ENCODE results near the gene IFITM5.
"Not testable (repeated sequence)": the region's sequence is repeated elsewhere in the genome, so short reads cannot be mapped to it uniquely, and the experiment has no call there.

The IFITM5 gene

DNA sequence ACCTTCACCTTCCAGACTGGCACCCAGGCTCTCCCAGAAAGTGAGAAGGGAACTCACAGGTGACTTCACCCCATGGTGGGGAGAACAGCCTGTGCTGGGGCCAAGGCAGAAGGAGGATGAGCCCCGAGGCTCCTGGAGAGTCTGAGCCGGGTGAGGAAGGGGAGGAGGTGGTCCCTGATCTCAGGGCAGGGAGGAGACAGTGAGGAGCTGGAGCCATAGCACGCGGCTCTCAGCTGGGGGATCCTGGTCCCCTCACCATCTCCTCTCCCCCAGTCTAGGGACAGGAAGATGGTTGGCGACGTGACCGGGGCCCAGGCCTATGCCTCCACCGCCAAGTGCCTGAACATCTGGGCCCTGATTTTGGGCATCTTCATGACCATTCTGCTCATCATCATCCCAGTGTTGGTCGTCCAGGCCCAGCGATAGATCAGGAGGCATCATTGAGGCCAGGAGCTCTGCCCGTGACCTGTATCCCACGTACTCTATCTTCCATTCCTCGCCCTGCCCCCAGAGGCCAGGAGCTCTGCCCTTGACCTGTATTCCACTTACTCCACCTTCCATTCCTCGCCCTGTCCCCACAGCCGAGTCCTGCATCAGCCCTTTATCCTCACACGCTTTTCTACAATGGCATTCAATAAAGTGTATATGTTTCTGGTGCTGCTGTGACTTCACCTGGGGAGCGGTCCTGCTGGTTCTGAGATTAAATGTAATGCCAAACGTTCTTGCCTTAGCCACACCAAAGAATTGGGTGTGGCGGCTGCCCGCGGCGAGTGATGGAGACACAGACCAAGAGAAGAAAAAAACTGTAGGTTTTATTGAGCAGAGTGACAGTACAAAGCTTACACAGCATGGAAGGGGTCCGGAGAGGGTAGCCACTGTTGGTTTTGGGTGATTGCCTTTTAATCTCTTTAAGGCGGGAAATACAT, 9.7 kb upstream of the IFITM5 start:
- H3K9ac ChIP-seq (ENCODE audit: low read depth, low read length); H3K27ac ChIP-seq (ENCODE audit: low read depth, low read length); H3K27me3 ChIP-seq (ENCODE audit: insufficient read depth, low read length); H3K36me3 ChIP-seq (ENCODE audit: insufficient read depth, low read length); H3K4me3 ChIP-seq (ENCODE audit: low read length); H3K9me3 ChIP-seq (ENCODE audit: insufficient read depth, low read depth, low read length): not testable (repeated sequence)
- WGBS, result 66% methylated on average over 24 of the region's 24 CpGs
- H3K4me1 ChIP-seq (ENCODE audit: insufficient read depth, low read length), result peaks cover 57% of the 10 kb centered on the region

DNA sequence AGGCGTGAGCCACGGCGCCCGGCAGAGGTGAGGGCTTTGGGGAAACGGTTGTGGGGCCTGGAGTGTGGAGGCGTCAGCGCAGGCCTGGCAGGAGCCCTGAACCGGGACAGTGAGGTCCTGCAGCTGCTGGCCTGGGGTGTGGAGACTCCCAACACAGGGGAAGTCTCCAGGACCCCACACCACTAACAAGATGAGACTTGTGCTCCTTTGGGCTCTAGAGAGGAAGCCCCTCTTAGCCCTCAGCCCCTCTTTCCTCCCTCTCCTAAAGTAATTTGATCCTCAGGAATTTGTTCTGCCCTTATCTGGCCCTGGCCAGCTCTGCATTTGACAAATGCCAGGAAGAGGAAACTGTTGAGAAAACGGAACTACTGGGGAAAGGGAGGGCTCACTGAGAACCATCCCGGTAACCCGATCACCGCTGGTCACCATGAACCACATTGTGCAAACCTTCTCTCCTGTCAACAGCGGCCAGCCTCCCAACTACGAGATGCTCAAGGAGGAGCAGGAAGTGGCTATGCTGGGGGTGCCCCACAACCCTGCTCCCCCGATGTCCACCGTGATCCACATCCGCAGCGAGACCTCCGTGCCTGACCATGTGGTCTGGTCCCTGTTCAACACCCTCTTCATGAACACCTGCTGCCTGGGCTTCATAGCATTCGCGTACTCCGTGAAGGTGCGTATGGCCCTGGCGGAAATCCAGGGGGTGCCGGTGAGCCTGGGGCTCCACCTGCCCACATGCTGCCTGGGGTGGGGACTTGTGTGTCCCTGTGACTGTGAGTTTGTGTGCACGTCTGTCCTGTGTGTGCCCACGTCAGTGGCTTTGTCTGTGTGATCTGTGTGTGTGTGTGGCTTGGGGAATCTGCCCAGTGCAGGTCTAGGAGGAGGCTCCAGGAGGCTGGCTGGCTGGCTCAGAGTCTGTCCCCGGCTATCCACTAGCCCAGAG, 8.7 kb upstream of the IFITM5 start, which contains the start of gene IFITM2:
Gene IFITM2 (plus strand): TSS at position 51 of the 943 bp plus-strand sequence. CDS start 377 bp downstream, at position 428.
- peak within 1 kb of the TSS; percentile 70 for H3K27ac ChIP-seq (ENCODE audit: low read depth, low read length)

DNA sequence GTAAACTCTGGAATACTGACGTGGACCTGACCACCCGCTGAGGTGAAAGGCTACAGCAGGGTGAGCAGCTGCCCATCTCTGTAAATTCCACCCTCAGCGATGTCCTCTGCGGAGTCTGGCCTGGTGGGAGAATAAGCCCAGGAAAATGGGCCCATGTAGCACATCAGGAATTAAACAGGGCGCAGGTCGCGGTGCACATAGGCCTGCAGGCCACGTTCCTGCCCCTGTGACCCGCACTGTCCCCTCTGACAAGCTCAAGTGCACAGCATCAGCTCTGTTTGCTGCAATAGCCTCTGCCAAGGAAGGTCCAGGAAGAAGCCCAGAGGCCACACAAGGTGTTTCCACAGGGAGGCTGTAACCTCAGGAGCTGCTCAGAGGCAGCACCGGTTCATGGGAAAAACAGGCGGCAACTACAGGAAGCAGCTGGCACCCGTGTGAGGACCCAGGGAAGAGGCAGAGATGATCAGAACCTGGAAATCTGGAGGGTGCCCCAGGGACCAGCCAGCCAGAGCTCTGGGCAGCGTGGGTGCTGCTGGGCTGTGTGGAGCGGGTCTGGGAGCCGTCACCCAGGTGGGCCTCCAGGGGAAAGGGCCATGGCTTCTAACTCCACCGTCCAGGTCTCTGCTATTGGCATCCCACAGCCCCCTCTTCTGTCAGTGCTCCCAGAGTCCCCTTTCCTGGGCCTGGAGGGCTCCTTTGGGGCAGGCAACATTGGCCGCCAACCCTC, 7.5 kb upstream of the IFITM5 start:
- H3K9me3 ChIP-seq (ENCODE audit: insufficient read depth, low read depth, low read length), result no peaks in the 10 kb centered on the region
- WGBS, result 91% methylated on average over 17 of the region's 17 CpGs
- H3K36me3 ChIP-seq (ENCODE audit: insufficient read depth, low read length), result no peaks in the 10 kb centered on the region
- H3K4me3 ChIP-seq (ENCODE audit: low read length), result no peak overlapping the region
- no peak overlapping the region for H3K9ac ChIP-seq (ENCODE audit: low read depth, low read length)
- peaks cover under 1% of the 10 kb centered on the region; the same call in 1 of the 2 replicates for H3K27me3 ChIP-seq (ENCODE audit: insufficient read depth, low read length)
- H3K4me1 ChIP-seq (ENCODE audit: insufficient read depth, low read length), result peaks cover 45% of the 10 kb centered on the region
- H3K27ac ChIP-seq (ENCODE audit: low read depth, low read length), result no peak overlapping the region

More for the DNA sequence above, 8.7 kb upstream of the IFITM5 start, which contains the start of gene IFITM2:
- peaks cover 56% of the 10 kb centered on the region for H3K4me1 ChIP-seq (ENCODE audit: insufficient read depth, low read length)
- H3K9me3 ChIP-seq (ENCODE audit: insufficient read depth, low read depth, low read length); H3K36me3 ChIP-seq (ENCODE audit: insufficient read depth, low read length); H3K27me3 ChIP-seq (ENCODE audit: insufficient read depth, low read length): not testable (repeated sequence)
- H3K4me3 ChIP-seq (ENCODE audit: low read length), result peak within 1 kb of the TSS; percentile 49
- WGBS, result 40% methylated on average over 26 of the region's 28 CpGs
- 0 out of 2 replicates have a peak within 1 kb of the TSS, but pooled peaks have one; percentile 42 for H3K9ac ChIP-seq (ENCODE audit: low read depth, low read length)

DNA sequence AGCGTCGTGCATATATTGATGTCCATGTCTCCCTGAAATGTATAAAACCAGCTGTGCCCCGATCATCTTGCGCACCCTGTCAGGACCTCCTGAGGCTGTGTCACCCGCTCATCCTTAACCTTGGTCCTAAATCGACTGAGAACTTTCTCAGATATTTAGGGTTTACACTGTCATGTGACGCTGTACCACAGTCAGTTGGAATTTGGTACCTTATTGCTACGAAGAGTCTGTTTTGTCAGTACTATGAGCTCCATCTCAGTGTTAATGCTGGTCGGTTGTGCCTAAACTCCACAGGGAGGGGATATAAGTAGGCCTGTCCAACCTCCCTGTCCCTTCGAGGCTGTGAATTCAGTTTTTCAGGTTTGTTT, 6.5 kb upstream of the IFITM5 start:
- H3K9ac ChIP-seq (ENCODE audit: low read depth, low read length), result peak overlapping the region; percentile 10; the same call in 1 of the 2 replicates
- peaks cover 45% of the 10 kb centered on the region for H3K4me1 ChIP-seq (ENCODE audit: insufficient read depth, low read length)
- H3K36me3 ChIP-seq (ENCODE audit: insufficient read depth, low read length), result no peaks in the 10 kb centered on the region
- H3K9me3 ChIP-seq (ENCODE audit: insufficient read depth, low read depth, low read length), result no peaks in the 10 kb centered on the region
- peak overlapping the region; percentile 83; the same call in 1 of the 2 replicates for H3K27ac ChIP-seq (ENCODE audit: low read depth, low read length)
- 74% methylated on average over 10 of the region's 10 CpGs for WGBS
- no peaks in the 10 kb centered on the region for H3K27me3 ChIP-seq (ENCODE audit: insufficient read depth, low read length)
- no peak overlapping the region for H3K4me3 ChIP-seq (ENCODE audit: low read length)

DNA sequence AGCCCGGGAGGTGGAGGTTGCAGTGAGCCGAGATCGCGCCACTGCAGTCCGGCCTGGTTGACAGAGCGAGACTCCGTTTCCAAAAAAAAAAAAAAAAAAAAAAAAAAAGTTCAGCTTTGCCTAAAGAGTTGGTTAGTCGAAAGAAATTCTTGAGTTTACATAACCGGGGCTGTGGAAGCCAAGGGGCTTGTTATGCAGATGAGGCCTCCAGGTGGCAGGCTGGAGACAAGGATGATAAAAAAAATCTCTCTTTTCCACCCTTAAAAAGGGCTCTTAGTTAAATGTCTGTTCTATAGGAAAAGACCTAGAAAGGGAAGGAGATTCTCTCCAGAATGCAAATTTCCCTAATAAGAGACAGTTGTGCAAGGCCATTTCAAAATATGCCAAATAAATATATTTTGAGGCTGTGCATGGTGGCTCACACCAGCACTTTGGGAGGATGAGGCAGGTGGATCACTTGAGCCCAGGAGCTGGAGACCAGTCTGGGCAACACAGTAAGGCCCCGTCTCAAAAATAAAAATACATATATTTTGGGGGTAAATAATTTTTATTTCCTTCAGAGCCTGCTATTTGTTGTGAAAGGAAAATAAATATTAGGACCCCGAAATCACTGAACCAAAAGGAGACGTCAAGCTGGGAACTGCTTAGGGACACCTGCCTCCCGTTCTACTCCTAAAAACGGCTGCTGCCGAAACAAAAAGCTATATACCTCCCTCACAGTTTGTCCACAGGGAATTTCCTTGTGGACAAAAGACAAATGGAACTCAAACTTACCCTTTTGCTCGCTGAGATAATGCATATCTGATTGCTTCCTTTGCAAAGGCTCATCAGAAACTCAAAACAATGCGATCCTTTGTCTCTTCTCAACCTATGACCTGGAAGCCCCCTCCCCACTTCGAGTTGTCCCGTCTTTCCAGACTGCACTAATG, 5.9 kb upstream of the IFITM5 start:
- 16% methylated on average over 18 of the region's 19 CpGs for WGBS
- Histone ChIP-seq H3K4me1 (ENCODE audit: insufficient read depth, low read length) (peaks cover 51% of the 10 kb centered on the region), H3K4me3 (ENCODE audit: low read length) (peak overlapping the region; percentile 27), H3K27ac (ENCODE audit: low read depth, low read length) (peak overlapping the region; percentile 83; the same call in 1 of the 2 replicates), H3K27me3 (ENCODE audit: insufficient read depth, low read length) (no peaks in the 10 kb centered on the region), H3K9ac (ENCODE audit: low read depth, low read length) (peak overlapping the region; percentile 10; the same call in 1 of the 2 replicates), H3K36me3 (ENCODE audit: insufficient read depth, low read length) (no peaks in the 10 kb centered on the region), H3K9me3 (ENCODE audit: insufficient read depth, low read depth, low read length) (no peaks in the 10 kb centered on the region)

DNA sequence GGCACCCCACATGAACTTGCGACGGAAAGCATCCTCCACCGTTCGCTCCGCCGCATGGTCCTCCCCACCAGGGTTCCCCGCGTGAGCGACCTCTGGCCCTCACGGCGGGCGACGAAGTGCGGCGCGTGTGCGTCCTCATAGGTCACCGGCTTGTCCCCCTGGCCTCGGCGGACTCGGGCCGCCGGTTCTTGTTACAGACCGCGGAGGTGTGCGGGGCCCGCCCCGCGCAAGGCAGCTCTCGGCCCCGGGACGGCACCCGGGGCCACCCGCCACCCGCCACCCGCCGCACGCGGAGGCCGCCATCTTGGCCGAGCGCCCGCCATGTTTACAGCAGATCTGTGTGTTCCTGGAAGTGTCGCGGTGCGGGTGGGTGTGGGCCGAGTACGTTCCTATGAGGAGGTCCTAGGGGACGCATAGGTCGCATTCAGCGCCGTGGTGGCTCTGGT, 4.8 kb upstream of the IFITM5 start:
- Histone ChIP-seq H3K9ac (ENCODE audit: low read depth, low read length) (no peak overlapping the region), H3K27ac (ENCODE audit: low read depth, low read length) (no peak overlapping the region)

DNA sequence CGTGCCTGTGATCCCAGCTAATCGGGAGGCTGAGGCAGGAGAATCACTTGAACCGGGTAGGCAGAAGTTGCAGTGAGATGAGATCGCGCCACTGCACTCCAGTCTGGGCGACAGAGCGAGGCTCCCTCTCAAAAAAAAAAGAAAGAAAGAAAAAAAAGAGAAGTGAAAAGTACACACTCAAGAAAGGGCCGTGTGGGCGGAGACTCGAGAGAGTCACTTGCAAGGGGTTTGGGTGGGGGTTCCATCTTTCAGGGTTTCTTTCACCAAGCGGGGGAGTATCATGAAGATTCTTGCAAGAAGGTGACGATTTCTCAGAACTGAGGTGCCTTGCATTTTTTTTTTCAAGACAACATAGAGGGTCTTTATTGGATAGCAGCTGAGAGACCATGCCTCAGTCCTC, 4.0 kb upstream of the IFITM5 start:
- peaks cover 41% of the 10 kb centered on the region for H3K4me1 ChIP-seq (ENCODE audit: insufficient read depth, low read length)
- H3K27ac ChIP-seq (ENCODE audit: low read depth, low read length), result no peak overlapping the region
- no peaks in the 10 kb centered on the region for H3K27me3 ChIP-seq (ENCODE audit: insufficient read depth, low read length)
- 94% methylated on average over 12 of the region's 12 CpGs for whole genome bisulfite sequencing
- no peaks in the 10 kb centered on the region for H3K36me3 ChIP-seq (ENCODE audit: insufficient read depth, low read length)
- H3K9ac ChIP-seq (ENCODE audit: low read depth, low read length), result no peak overlapping the region
- H3K9me3 ChIP-seq (ENCODE audit: insufficient read depth, low read depth, low read length), result no peaks in the 10 kb centered on the region
- no peak overlapping the region for H3K4me3 ChIP-seq (ENCODE audit: low read length)

More for the DNA sequence above, 4.8 kb upstream of the IFITM5 start:
- H3K9me3 ChIP-seq (ENCODE audit: insufficient read depth, low read depth, low read length), result no peaks in the 10 kb centered on the region
- H3K4me1 ChIP-seq (ENCODE audit: insufficient read depth, low read length), result peaks cover 43% of the 10 kb centered on the region
- H3K4me3 ChIP-seq (ENCODE audit: low read length), result no peak overlapping the region
- no peaks in the 10 kb centered on the region for H3K27me3 ChIP-seq (ENCODE audit: insufficient read depth, low read length)
- 97% methylated on average over 52 of the region's 52 CpGs for WGBS
- H3K36me3 ChIP-seq (ENCODE audit: insufficient read depth, low read length), result no peaks in the 10 kb centered on the region

DNA sequence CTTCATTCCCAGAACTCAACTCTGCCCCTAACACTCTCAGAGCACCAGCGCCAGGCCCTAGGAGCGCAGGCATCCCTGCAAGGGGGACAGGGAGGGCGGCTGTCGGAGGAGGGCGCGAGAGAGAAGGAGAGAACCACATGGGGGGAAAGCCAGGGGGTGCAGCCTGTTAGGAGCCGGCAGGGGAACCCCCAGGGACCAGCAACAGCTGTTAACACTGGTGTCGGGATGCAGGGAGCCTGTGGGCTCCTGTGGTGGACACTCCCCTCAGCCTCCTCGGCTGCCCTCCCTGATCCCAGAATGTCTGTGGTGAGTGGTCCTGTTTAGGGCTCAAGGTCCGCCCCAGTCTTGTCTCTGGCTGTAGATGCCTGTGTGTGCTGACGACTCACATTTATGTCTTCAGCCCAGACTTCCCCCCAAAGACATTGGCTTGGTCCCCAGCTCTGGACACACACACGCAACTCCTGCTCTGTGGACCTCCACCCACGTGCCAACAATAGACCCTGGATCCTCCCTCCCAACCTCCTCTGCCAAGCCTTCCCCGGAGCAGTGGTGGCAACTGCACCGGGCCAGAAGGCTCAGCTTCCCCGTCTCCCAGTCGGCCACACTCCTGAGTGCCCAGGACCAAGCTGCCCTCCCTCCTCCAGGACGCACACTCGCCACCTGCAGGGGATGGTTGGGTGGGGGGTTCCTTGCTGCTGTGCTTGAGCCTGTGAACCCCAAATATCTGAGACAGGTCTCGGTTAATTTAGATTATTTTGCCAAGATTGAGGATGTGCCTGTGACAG, 817 bp upstream of the IFITM5 start:
- no peak overlapping the region for H3K4me3 ChIP-seq (ENCODE audit: low read length)

DNA sequence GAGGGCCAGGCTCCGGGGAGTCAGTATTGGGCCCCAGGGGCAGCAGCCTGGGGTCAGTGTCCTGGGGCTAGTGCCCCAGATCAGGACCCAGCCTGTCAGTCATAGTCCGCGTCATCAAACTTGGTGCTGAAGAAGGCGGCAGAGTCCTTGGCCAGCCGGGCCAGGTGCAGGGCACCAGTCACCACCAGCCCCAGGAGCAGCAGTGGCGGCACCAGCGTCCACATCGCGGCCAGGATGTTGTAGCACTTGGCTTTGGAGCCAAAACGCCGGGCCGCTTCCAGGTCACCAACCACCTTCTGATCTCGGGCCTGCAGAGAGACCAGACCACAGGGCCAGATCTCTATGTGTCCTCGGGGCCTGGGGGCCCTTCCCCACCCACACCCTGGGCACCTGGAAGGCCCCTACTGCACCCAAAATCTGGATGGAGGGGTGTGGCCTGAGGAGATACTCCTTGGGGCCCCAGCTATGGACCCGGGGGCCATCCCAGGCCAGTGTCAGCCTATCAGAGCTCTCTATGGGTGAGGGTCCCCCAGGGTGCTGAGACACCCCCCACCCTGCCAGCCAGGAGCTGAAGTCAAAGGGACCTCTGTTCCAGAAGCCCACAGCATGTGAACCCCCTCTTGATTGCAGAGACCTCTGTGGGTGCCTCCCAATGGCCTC, 790 bp downstream of the IFITM5 start:
- Histone ChIP-seq H3K36me3 (ENCODE audit: insufficient read depth, low read length) (peaks cover 18% of the 10 kb centered on the region), H3K4me3 (ENCODE audit: low read length) (no peak overlapping the region), H3K9me3 (ENCODE audit: insufficient read depth, low read depth, low read length) (no peaks in the 10 kb centered on the region), H3K27me3 (ENCODE audit: insufficient read depth, low read length) (no peaks in the 10 kb centered on the region), H3K4me1 (ENCODE audit: insufficient read depth, low read length) (peaks cover 10% of the 10 kb centered on the region), H3K9ac (ENCODE audit: low read depth, low read length) (no peak overlapping the region), H3K27ac (ENCODE audit: low read depth, low read length) (no peak overlapping the region)
- 89% methylated on average over 15 of the region's 15 CpGs for WGBS

More for the DNA sequence above, 817 bp upstream of the IFITM5 start:
- WGBS, result 66% methylated on average over 20 of the region's 20 CpGs
- Histone ChIP-seq H3K27ac (ENCODE audit: low read depth, low read length) (no peak overlapping the region), H3K36me3 (ENCODE audit: insufficient read depth, low read length) (0 out of 2 replicates have a peak, but pooled peaks cover 3% of the 10 kb centered on the region), H3K4me1 (ENCODE audit: insufficient read depth, low read length) (peaks cover 16% of the 10 kb centered on the region), H3K27me3 (ENCODE audit: insufficient read depth, low read length) (no peaks in the 10 kb centered on the region), H3K9me3 (ENCODE audit: insufficient read depth, low read depth, low read length) (no peaks in the 10 kb centered on the region), H3K9ac (ENCODE audit: low read depth, low read length) (no peak overlapping the region)
